Measurements from ENCODE around the gene ANKS4B.
"Not testable (repeated sequence)": the region's sequence is repeated elsewhere in the genome, so short reads cannot be mapped to it uniquely, and the experiment has no call there.

ANKS4B gene

DNA sequence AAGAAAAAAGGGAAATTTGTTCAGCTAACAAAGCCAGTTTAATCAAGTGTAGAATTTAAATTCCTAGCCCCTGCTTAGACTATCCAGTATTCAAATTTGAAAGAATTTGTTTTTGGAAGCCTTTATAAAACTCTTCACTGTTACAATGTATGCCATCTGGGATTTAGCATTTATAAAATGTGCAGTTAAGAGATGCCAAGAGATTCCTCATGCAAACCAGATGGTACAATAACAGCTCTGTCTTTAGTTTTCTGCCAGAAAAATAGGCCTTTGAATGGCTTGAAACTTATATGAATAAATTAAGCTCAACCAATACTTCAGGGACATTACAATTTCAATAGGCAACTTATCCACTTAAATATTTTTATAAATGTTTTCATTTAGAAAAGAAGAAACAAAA, 6.8 kb upstream of the ANKS4B start:
- Histone ChIP-seq H3K4me1 (ENCODE audit: insufficient read depth, low read length) (no peaks in the 10 kb centered on the region), H3K36me3 (ENCODE audit: insufficient read depth, low read length) (no peaks in the 10 kb centered on the region), H3K27me3 (ENCODE audit: insufficient read depth, low read length) (no peaks in the 10 kb centered on the region), H2AFZ (ENCODE audit: low read depth, low read length) (no peak overlapping the region), H3K9me3 (ENCODE audit: low read length) (no peaks in the 10 kb centered on the region), H3K4me3 (ENCODE audit: low read length) (no peak overlapping the region)

DNA sequence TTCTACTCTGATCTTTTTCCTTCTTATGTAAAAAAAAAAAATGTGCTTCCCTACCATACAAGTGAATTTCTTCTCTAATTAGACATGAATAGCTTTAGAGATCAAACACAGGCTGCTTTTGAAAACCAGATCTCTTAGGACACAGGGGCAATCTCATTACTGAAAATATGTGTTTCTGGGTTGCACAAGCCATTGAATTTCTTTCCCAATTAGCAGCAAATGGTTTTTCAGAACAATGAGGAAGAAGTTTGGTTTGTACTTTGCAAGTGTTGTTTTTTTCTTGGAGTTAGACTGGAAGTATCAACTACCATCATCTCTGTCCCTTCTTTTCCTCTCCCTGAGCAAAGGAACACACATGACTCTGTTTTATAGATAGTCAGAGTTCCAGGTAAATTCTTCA, 5.6 kb upstream of the ANKS4B start:
- Histone ChIP-seq H3K9me3 (ENCODE audit: low read length) (no peaks in the 10 kb centered on the region), H3K36me3 (ENCODE audit: insufficient read depth, low read length) (no peaks in the 10 kb centered on the region), H3K4me3 (ENCODE audit: low read length) (no peak overlapping the region), H3K4me1 (ENCODE audit: insufficient read depth, low read length) (no peaks in the 10 kb centered on the region), H2AFZ (ENCODE audit: low read depth, low read length) (no peak overlapping the region), H3K27me3 (ENCODE audit: insufficient read depth, low read length) (no peaks in the 10 kb centered on the region)

DNA sequence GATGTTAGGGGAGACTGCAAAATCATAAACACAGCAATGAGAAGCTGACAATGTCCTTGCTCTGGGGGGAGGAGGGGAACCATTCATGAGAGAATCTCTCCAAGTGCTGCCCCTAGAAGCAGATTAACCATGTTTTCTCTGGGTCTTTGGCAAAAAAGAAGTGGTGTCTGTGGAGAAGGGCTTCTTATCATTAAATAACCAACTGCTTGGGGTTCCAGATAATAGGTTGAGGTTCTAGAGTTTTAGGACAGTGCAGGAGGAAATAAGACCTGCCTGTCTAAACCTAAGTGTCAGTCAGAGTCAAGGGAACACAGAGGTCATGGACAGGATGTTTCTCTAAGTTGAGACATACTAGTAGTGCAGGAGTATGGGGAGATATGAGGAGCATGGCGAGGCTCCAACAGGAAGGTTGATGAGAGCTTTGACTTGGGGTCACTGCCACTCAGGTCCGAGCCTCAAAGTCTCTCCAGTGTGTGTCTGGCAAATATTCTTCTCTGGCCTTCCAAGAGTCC, 5.1 kb upstream of the ANKS4B start:
- H3K4me3 ChIP-seq (ENCODE audit: low read length), result no peak overlapping the region
- no peaks in the 10 kb centered on the region for H3K4me1 ChIP-seq (ENCODE audit: insufficient read depth, low read length)
- H2AFZ ChIP-seq (ENCODE audit: low read depth, low read length), result no peak overlapping the region
- no peaks in the 10 kb centered on the region for H3K27me3 ChIP-seq (ENCODE audit: insufficient read depth, low read length)
- H3K9me3 ChIP-seq (ENCODE audit: low read length), result no peaks in the 10 kb centered on the region
- H3K36me3 ChIP-seq (ENCODE audit: insufficient read depth, low read length), result no peaks in the 10 kb centered on the region

DNA sequence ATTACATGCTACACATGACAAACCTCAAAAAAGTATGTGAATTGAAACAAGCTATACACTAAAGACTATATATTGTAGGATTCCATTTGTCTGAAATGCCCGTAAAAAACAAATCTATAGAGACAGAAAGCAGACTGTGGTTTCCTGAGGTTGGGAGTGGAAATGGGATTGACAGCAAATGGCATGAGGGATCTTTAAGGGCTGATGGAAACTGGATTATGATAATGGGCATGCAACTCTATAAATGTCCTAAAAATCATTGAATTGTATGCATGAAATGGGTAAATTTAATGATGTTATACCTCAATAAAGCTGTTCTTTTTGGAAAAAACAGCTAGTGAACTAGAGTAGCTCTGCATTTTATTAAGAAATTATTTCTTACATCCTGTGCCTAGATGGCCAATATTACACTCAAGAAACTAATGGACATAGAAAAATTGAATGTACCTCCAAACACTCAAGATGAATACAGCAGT, 416 bp upstream of the ANKS4B start:
- H3K4me1 ChIP-seq (ENCODE audit: insufficient read depth, low read length), result no peaks in the 10 kb centered on the region
- no peak overlapping the region for H2AFZ ChIP-seq (ENCODE audit: low read depth, low read length)
- H3K27me3 ChIP-seq (ENCODE audit: insufficient read depth, low read length), result no peaks in the 10 kb centered on the region
- H3K4me3 ChIP-seq (ENCODE audit: low read length), result no peak overlapping the region
- no peaks in the 10 kb centered on the region for H3K9me3 ChIP-seq (ENCODE audit: low read length)
- no peaks in the 10 kb centered on the region for H3K36me3 ChIP-seq (ENCODE audit: insufficient read depth, low read length)

DNA sequence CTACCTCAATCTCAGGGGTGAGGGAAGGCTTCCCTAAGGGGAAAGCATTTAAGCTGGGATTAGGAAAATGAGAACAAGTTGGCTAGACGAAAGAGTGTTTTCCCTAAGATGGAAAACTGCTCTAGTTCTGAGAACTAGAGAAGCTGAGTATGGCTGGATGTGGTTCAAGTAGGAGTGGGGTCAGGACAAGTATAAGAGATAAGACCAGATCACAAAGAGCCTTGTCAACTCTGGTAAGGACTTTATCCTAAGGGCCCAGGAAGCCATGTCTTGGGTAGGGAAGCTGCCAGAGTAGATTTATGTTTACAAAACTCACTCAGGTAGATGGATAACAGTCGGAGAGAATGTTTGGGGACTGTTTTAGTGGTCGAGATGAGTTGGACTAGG, 1.7 kb downstream of the ANKS4B start:
- Histone ChIP-seq H3K36me3 (ENCODE audit: insufficient read depth, low read length) (no peaks in the 10 kb centered on the region), H2AFZ (ENCODE audit: low read depth, low read length) (no peak overlapping the region), H3K9me3 (ENCODE audit: low read length) (no peaks in the 10 kb centered on the region), H3K4me3 (ENCODE audit: low read length) (no peak overlapping the region), H3K27me3 (ENCODE audit: insufficient read depth, low read length) (no peaks in the 10 kb centered on the region), H3K4me1 (ENCODE audit: insufficient read depth, low read length) (no peaks in the 10 kb centered on the region)

DNA sequence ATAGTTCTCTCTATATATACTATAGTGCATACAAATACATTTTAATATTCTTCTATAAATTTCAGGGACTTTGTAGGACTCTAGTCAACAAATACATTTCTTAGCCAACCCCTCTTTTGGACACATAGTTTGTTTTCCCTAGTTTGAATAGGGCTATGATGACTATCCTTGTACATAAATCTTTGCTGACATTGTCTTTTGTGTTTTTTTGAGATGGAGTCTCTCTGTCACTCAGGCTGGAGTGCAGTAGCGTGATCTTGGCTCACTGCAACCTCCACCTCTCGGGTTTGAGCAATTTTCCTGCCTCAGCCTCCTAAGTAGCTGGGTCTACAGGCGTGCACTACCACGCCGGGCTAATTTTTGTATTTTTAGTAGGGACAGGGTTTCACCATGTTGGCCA, 3.3 kb downstream of the ANKS4B start:
- no peaks in the 10 kb centered on the region for H3K9me3 ChIP-seq (ENCODE audit: low read length)
- H2AFZ ChIP-seq (ENCODE audit: low read depth, low read length), result no peak overlapping the region
- H3K36me3 ChIP-seq (ENCODE audit: insufficient read depth, low read length), result no peaks in the 10 kb centered on the region
- H3K27me3 ChIP-seq (ENCODE audit: insufficient read depth, low read length), result no peaks in the 10 kb centered on the region
- H3K4me3 ChIP-seq (ENCODE audit: low read length), result no peak overlapping the region
- no peaks in the 10 kb centered on the region for H3K4me1 ChIP-seq (ENCODE audit: insufficient read depth, low read length)

DNA sequence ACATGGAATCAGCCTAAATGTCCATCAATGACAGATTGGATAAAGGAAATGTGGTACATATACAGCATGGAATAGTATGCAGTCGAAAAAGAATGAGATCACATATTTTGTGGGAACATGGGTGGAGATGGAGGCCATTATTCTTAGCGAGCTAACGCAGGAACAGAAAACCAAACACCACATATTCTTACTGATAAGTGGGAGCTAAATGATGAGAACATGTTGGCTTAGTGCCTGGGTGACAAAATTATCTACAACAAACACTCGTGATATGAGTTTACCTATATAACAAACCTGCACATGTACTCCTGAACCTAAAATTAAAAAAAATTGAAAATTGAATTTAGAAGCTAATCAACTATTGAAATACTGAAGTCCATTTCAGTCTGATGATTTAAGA, 6.1 kb downstream of the ANKS4B start:
- no peaks in the 10 kb centered on the region for H3K9me3 ChIP-seq (ENCODE audit: low read length)

DNA sequence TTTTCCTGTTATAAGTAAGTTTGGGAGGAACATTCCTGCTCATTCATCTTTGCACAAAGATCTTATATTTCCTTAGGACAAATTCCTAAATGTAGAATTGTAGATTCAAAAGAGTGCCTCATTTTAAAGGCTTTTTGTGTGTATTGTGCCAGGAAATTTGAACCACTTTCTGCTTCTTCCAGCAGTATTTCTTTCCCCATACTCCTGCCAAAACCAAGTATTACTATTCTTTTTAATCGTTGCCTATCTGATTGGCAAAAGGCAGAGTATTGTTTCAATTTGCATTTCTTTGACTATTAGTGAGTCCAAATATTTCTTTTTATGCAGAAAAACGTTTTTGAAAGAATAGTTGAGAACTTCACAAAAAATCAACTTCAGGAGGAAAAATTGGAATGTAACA, 9.3 kb downstream of the ANKS4B start:
- no peaks in the 10 kb centered on the region for H3K36me3 ChIP-seq (ENCODE audit: insufficient read depth, low read length)
- H2AFZ ChIP-seq (ENCODE audit: low read depth, low read length), result no peak overlapping the region
- no peaks in the 10 kb centered on the region for H3K27me3 ChIP-seq (ENCODE audit: insufficient read depth, low read length)
- H3K4me3 ChIP-seq (ENCODE audit: low read length), result no peak overlapping the region
- no peaks in the 10 kb centered on the region for H3K9me3 ChIP-seq (ENCODE audit: low read length)
- H3K4me1 ChIP-seq (ENCODE audit: insufficient read depth, low read length), result no peaks in the 10 kb centered on the region

More for the DNA sequence above, 6.1 kb downstream of the ANKS4B start:
- H3K27me3 ChIP-seq (ENCODE audit: insufficient read depth, low read length), result no peaks in the 10 kb centered on the region
- H3K4me3 ChIP-seq (ENCODE audit: low read length), result no peak overlapping the region
- no peaks in the 10 kb centered on the region for H3K36me3 ChIP-seq (ENCODE audit: insufficient read depth, low read length)
- no peak overlapping the region for H2AFZ ChIP-seq (ENCODE audit: low read depth, low read length)
- H3K4me1 ChIP-seq (ENCODE audit: insufficient read depth, low read length), result no peaks in the 10 kb centered on the region

DNA sequence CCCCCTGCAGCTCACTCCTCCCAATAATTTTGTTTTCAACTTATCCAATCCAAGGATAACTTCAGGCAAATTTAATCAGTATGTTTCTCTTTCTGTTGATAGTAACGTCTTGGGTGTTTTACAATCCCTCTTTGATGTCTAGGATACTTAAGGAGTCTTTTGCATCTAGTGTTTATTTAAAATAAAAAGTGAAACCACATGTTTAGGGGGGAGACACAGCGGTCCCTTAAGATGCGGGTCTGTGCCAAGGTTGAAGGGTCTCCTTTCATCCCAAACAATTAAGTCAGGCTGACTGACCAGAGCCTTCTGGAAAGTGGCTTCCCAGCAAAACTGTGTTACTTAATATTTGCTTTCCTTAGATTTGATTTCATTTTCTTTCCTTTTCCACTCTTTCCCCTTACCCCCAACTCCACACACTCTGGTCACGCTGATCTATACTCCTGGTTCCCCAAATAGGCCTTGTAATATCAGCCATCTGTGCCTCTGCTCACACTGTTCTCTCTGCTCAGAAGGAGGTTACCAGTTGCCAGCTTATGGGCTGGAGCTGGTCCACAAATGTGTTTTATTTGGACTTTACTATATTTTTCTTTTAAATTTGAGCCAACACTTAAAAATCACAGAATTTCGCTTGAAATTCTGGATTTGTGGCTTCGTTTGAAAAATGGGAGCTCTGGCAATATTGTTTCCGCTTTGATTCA, 11.2 kb downstream of the ANKS4B start:
- Histone ChIP-seq H3K4me1 (ENCODE audit: insufficient read depth, low read length) (no peaks in the 10 kb centered on the region), H3K9me3 (ENCODE audit: low read length) (no peaks in the 10 kb centered on the region), H2AFZ (ENCODE audit: low read depth, low read length) (no peak overlapping the region), H3K27me3 (ENCODE audit: insufficient read depth, low read length) (no peaks in the 10 kb centered on the region), H3K36me3 (ENCODE audit: insufficient read depth, low read length) (no peaks in the 10 kb centered on the region), H3K4me3 (ENCODE audit: low read length) (no peak overlapping the region)

DNA sequence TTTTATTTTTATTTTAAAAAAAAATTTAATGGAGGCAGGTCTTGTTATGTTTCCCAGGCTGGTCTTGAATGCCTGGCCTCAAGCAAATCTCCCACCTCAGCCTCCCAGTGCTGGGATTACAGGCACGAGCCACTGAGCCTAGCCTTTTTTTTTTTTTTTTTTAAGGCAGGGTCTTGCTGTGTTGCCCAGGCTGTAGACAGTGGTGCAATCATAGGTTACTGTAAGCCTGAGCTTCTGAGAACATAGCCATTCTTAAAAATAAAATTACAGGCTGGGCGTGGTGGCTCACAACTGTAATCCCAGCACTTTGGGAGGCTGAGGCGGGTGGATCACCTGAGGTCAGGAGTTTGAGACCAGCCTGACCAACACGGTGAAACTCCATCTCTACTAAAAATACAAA, 14.7 kb downstream of the ANKS4B start:
- H3K4me3 ChIP-seq (ENCODE audit: low read length); H3K4me1 ChIP-seq (ENCODE audit: insufficient read depth, low read length); H3K27me3 ChIP-seq (ENCODE audit: insufficient read depth, low read length); H3K9me3 ChIP-seq (ENCODE audit: low read length); H2AFZ ChIP-seq (ENCODE audit: low read depth, low read length); H3K36me3 ChIP-seq (ENCODE audit: insufficient read depth, low read length): not testable (repeated sequence)

DNA sequence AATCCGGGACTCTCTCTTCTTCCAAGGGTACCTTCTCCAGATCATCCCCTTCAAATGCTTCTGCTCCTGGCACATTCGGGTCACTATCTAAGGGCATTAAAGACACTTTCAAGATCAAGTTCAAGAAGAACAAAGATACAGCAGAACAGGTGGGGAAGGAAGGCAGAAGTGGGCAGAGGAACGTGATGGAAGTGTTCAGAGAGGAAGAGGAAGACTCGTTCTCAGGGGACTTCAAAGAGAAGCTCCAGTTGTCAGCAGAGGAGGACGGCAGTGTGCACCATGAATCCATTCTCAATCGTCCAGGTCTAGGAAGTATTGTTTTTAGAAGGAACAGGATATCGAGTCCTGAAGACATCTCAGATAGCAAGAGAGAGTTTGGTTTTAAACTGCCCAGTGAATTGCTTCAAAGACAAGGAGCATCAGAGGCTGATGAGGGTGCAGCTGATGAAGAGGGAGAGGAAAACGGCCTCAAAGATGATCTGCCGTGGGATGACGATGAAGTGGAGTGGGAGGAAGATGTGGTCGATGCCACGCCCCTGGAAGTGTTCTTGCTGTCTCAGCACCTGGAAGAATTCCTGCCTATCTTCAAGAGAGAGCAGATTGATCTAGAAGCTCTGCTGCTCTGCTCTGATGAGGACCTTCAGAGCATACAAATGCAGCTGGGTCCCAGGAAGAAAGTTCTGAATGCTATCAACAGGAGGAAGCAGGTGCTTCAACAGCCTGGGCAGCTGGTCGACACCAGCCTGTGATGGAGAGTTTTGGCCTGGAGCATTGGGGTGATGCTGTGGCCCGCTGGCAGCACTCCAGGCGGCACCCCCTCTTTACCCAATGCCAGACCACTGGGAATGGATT, 16.8 kb downstream of the ANKS4B start:
- Histone ChIP-seq H3K36me3 (ENCODE audit: insufficient read depth, low read length) (no peaks in the 10 kb centered on the region), H3K4me3 (ENCODE audit: low read length) (no peak overlapping the region), H3K4me1 (ENCODE audit: insufficient read depth, low read length) (no peaks in the 10 kb centered on the region), H2AFZ (ENCODE audit: low read depth, low read length) (no peak overlapping the region), H3K27me3 (ENCODE audit: insufficient read depth, low read length) (peaks cover 3% of the 10 kb centered on the region), H3K9me3 (ENCODE audit: low read length) (no peaks in the 10 kb centered on the region)

DNA sequence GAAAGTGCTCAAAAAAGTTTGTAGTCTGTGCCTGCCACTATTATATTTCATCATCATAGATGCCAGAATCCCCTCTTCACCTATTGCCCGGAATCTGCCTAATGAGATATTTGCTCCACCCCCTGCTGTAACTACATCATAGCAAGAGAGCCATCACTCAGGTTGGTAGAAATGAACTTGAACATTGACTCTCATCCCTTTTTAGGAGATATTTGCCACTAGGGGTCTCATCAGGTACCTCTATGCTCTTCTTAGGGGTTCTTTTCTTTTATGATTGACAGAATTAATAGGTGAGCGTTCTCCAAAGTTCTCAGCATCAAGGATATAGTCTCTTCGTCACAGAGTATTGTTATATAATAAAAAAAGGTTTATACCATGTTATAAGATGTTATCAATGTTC, 20.0 kb downstream of the ANKS4B start:
- Histone ChIP-seq H3K9me3 (ENCODE audit: low read length) (no peaks in the 10 kb centered on the region), H3K36me3 (ENCODE audit: insufficient read depth, low read length) (no peaks in the 10 kb centered on the region), H3K4me1 (ENCODE audit: insufficient read depth, low read length) (no peaks in the 10 kb centered on the region), H3K4me3 (ENCODE audit: low read length) (no peak overlapping the region), H3K27me3 (ENCODE audit: insufficient read depth, low read length) (peaks cover 3% of the 10 kb centered on the region), H2AFZ (ENCODE audit: low read depth, low read length) (no peak overlapping the region)

DNA sequence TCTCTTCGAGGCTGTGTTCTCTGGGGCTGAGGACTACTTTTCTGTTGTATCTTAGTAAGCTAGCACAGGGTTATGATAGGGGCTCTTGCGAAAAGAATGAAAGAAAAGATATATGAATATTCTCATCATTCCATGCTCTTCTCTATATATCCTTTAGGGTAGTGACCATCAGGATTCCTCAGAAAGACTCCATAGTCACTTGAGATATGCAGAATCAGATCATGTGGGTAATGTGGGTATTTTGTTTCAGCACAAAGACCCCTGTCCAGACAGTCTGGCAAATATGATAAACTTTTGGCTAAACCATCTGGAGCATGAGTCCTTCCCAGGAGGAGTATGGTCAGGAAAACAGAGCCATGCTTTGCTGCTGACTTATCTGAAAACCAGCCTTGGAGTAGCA, 23.1 kb downstream of the ANKS4B start:
- Histone ChIP-seq H3K9me3 (ENCODE audit: low read length) (no peaks in the 10 kb centered on the region), H3K36me3 (ENCODE audit: insufficient read depth, low read length) (no peaks in the 10 kb centered on the region), H3K4me3 (ENCODE audit: low read length) (no peak overlapping the region), H3K4me1 (ENCODE audit: insufficient read depth, low read length) (no peaks in the 10 kb centered on the region), H2AFZ (ENCODE audit: low read depth, low read length) (no peak overlapping the region), H3K27me3 (ENCODE audit: insufficient read depth, low read length) (no peaks in the 10 kb centered on the region)
